ENCODE data around the gene MYH11.
A peak's percentile ranks its signal among the peaks of the same experiment; 100 is the strongest.
"Not testable (repeated sequence)": the region's sequence is repeated elsewhere in the genome, so short reads cannot be mapped to it uniquely, and the experiment has no call there.

MYH11 gene

GRCh38 chr16:15748654-15749053, 108.2 kb downstream of the MYH11 start:
- DNase-seq, result no peak

DNA sequence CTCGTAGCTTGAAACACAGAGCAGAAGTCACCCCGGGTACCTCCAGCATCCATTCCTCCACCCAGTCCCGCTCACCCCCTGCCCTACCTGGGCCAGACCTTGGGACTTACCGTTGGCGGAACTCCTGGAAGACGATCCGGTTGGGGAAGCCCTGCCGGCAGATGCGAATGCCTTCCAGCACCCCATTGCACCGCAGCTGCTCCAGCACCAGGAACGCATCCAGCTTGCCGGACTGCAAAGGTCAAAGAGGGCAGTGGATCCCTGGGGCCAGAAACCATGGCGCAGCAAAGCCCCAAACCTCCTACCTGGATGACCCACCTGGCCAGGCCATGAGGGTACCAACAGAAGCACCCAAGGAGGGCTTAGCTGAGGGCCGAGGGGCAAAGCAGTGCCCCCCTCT, 108.9 kb downstream of the MYH11 start:
- no peak for DNase-seq

- DNase-seq, result no peak
Observed at GRCh38 chr16:15746332-15746731, 110.5 kb downstream of the MYH11 start.

GRCh38 chr16:15743657-15744056, 113.2 kb downstream of the MYH11 start:
- DNase-seq, result no peak

DNA sequence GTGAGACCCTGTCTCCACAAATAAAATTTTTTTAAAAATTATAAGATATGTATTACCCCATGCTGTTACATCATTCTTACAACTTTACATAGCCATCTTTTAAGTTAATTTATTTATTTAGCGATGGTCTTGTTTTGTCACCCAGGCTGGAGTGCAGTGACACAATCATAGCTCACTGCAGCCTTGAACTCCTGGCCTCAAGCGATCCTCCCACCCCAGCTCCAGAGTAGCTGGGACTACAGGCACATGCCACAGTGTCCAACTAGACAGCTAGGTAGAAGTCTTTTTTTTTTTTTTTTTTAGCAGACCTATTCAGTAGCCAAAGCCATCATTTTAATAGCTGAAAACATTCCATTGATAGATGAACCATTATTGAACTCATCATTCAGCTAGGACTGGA, 114.1 kb downstream of the MYH11 start:
- DNase-seq, result no peak

- DNase-seq, result no peak
Observed at GRCh38 chr16:15741207-15741871, 115.5 kb downstream of the MYH11 start.

GRCh38 chr16:15739950-15740349, 116.9 kb downstream of the MYH11 start:
- DNase-seq, result no peak

DNA sequence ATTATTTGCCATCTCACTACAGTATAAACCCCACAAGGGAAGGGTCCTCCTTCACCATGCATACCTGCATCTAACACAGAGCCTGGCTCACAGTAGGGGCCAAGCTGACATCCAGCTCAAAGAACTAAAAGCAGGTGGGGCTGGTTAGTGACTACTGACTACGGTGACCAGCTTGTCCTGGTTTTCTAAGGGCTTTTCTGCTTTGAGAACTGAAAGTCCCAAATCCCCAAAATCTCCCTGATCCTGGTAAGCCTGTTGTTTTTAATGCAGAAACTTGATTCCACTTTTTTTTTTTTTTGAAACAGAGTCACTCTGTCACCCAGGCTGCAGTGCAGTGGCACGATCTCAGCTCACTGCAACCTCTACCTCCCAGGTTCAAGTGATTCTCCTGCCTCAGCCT, 117.4 kb downstream of the MYH11 start:
- DNase-seq, result no peak

DNA sequence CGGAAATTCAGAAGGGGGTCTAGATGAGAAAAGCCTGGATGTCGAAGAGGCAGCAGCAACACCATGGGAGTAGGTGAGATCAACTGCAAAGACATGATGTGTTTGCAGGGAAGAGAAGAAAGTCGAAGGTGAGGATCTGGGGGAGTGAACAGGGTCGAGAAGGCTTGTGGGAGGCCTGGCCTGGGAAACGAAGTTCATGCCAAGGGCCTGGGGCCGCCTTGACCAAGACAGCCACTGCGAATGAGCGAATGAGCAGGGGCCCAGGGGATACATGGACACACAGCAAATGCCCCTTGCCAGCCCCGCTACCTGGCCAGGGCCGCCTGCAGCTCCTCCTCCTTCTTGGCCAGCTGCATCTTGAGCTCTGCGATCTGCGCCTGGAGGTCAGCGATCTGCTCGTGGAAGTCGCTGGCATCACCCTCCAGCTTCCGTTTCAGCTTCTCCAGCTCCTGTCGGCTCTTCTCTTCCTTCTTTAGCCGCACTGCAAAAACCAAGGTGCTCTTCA, 119.6 kb downstream of the MYH11 start:
- DNase-seq, result no peak

- no peak for DNase-seq
Observed at GRCh38 chr16:15736529-15736928, 120.3 kb downstream of the MYH11 start.

DNA sequence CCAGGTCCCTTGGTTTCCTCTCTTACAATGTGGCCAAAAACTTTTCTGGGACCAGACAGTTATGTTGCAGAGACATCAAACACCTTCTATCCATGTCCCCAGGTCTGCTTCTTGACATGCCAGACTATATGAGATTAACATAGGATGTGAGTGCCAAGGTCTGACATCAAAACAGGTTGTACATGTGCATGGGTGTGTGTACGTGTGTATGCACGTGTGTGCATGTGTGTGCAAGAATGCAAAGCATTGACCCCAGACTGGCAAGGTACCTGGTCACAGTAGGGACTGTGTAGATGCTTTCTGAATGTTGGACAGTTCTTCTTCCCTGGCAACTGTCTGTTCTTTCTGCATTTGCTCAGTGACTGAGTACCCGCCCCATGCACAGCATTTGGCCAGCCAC, 121.2 kb downstream of the MYH11 start:
- DNase-seq, result no peak

DNA sequence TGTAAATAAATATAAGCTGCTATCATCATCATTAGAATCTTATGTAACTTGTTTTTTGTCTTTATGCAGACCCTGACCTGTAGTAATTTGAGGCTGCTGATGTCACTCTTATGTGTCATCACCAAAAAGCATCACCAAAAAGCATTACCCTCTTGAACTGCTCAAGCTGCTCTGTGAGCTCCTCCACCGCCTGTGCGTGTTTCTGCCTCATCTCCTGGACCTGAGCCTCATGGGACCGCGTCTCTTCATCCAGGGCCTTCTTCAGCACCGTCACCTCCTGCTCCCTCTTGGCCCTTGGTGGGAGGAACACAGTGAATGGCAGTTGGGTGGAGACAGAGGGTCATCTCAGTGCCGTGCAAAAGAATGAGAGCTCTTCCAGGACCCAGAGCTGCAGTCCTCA, 124.4 kb downstream of the MYH11 start:
- no peak for DNase-seq

DNA sequence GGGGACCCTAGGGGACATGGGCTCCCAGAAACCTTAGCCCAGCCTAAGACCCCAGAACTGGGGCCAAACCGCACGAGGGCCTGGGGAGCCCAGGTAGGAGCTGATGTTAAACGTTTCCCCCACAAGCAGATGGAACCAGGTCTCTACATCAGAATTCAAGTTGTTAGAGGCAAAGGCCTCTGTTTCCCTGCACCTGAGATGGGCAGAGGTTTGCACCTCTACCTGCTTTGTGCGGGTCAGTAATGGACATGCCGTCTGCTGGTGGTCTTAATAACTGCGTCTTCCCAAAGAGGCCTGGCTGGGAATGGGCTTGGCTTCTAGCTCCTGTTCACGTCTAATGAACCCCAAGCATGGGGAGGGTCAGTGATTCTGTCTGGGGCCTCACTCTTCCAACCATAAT, 127.7 kb downstream of the MYH11 start:
- DNase-seq, result no peak

- DNase-seq, result not testable (repeated sequence)
Observed at GRCh38 chr16:15727697-15728096, 129.1 kb downstream of the MYH11 start.

DNA sequence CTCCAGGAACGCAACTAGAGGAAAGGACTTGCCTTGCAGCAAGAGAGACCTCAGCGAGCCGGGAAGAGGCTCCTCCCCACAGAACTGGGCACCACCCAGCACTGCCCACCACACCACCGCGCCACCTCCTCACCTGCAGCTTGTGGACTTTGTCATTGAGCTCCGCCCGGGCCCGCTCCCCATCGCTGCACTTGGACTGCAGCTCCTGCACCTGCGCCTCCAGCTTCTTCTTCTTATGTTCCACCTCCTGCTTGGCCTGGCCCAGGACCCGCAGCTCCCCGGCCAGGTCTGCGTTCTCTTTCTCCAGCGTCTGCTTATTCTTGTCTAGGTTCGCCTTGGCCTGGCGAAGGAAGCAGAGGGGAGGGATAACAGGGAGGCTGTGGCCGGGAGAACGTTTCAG, 130.1 kb downstream of the MYH11 start:
- DNase-seq, result no peak

DNA sequence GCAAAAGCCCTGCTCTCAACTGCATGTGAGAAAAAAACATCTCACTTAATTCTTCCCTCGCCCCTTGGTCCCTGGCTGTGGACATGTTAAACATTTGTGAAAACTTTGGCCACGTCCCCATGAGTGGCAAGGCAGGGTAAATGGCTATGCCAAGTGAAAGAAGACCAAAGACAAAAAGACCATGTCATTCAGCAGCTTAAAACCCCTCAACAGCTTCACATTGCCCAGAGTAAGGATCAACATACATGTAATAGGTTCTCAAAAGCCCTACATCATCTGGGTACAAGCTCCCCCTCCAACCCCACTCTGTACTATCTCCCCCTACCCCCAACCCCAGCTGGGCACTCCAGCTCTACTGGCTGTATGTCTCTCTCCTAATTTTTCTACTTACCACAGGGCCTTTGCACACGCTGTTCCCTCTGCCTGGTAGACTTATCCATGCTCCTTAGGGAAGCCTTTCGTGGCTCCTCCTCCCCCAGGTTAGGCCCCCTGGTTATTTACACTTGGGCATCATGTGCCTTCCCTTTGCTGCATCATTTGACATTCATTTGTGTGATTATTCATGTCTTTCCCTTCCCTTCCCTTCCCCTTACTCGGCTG, 131.1 kb downstream of the MYH11 start:
- no peak for DNase-seq

DNA sequence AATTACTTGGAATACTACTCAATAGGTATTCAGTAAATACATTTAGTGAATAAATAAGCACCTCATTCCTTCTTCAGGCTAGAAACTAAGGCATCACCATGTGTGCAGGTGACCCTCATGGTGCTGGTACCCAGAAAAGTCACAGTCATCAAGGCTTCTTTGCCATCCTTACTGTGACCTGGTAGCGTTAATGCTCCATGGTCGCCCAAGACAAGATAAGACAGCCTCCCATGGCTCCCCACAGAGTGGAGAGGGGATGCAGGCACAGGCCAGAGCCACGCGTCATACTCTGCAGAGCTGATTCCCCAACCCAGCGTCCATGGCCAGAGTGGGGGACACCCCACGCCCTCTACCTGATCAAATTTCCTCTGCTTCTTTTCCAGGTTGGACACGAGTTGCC, 133.0 kb downstream of the MYH11 start:
- DNase-seq, result no peak

DNA sequence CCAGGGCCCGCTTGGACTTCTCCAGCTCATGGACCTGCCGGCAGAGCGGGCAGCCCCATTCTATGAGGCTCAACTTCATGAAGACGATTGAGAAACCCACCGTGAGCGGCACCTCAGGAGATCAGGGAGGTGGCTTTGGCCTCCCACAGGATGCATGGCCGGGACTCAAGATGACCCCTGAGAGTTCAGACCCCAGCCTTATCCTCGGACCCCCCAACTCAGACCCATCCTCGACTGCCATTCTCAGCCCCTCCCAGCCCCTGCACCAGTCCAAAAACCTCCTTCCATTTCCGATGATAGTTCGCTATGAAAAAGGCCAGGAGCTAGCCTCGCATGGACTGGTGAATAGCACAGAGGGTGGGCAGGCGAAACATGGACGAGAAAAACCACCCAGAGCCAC, 135.8 kb downstream of the MYH11 start:
- no peak for DNase-seq

DNA sequence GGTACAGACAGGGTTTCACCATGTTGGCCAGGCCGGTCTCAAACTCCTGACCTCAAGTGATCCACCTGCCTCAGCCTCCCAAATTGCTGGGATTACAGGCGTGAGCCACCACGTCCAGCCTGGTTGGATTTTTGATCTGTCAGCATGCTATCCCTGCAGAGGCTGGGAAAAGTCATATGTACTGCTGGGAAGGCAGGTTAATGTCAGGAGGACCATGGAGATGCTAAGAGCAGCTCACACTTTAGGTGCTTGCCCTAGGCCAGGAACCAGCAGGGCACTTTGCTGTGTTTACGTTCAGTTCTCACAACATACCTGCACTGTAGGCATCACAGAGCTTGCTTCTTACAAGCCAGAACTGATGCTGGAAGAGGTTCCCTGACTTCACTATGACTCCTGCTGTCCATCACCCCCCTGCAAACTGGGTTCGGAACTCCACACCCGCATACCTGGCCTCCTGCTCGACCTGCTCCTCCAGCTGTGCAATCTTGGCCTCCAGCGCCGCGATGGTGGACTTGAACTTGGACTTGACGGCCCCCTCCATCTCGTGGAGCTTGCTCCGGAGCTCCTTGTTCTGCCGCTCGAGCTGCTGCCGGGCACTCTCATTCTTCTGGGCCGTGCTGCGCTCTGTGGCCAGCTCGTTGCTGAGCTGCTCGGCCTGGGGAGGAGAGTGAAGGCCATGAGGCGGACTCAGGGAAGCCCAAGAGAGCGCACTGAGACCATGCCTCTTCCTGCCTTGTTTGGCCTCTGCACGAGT, 140.0 kb downstream of the MYH11 start:
- DNase-seq, result no peak

DNA sequence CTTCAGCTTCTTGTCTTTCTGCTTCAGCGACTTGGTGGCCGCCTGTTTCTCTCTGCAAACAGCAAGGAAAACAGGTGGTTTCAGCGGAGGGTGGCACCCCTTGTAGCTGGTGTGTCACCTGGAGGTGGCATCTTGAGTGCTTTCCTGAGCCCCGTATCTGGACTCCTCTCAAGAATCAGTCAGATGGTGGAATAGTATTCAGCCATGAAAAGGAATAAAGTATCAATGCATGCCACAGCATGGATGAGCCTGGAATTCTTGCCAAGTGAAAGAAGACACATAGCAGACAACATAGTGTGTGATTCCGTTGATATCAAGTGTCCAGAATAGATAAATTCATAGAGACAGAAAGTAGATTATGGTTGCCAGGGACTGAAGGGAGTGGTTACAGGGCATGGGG, 141.6 kb downstream of the MYH11 start:
- no peak for DNase-seq

GRCh38 chr16:15714393-15715172, 142.2 kb downstream of the MYH11 start:
- no peak for DNase-seq

DNA sequence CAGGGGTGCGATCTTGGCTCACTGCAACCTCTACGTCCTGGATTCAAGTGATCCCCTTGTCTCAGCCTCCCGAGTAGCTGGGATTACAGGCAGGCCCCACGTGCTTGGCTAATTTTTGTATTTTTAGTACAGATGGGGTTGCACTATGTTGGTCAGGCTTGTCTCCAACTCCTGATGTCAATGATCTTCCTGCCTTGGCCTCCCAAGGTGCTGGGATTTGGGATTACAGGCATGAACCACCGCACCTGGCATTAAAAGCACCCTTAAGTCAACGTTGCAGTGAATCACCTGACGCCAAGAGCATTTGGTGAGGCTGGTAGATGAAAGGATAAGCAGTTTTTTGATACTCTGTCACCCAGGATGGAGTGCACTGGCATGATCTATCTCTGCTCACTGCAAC, 147.8 kb downstream of the MYH11 start:
- DNase-seq, result no peak

DNA sequence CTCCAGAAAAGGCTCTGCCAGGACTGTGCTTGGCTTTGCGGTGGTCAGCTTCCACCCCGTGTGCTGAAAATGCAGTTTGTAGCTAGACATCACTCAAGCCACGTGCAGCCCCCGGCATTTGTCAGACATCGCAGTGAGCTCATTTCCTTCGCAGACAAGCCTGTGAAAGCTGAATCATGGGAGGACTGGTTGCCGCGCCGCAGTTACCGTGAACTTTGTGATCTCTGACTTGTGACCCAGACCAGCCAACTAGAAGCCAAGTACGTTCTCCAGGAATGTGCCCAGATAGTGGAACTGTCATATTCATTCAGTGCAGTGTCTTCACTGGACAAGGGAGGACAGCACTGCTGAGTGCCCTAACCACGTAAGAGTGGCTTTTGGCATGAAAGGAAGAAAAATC, 148.7 kb downstream of the MYH11 start:
- DNase-seq, result peak; percentile 15
